HEK293 (cell line): ENCODE results near the gene RHOD.

ENCODE experiments used
- CTCF ChIA-PET: fragments of 350-600 bp; formaldehyde crosslinking; extraction: SDS; loops from one replicate; lab custom pipeline; 2021; ENCODE audit warnings: antibody characterized with exemption; lab: Yijun Ruan, JAX
- POLR2A ChIA-PET: fragments of 300-600 bp; formaldehyde crosslinking; extraction: SDS; loops from one replicate; lab custom pipeline; 2020; ENCODE audit warnings: antibody characterized with exemption, inconsistent platforms; lab: Yijun Ruan, JAX
- H3K27ac ChIP-seq: fragments of 200-500 bp; sonication (Bioruptor generic); 2 replicates; pipeline ENCODE4 v1.5.1; 2014; ENCODE audit warnings: low read depth, low read length, control low read depth, inconsistent platforms; ENCODE audit errors: extremely low read depth
- H3K36me3 ChIP-seq, 2 experiments: fragments of 200-500 bp in 1 of 2; sonication (Bioruptor generic) in 1 of 2; 1 replicate in 1 of 2; 2 replicates in 1 of 2; pipeline ENCODE4 v1.5.1; 2014 to 2017; ENCODE audit warnings: inconsistent platforms in 2 of 2, low read length in 2 of 2; ENCODE audit not compliant: control insufficient read depth in 2 of 2, insufficient read depth in 1 of 2
- H3K4me1 ChIP-seq: fragments of 200-500 bp; sonication (Bioruptor generic); 2 replicates; pipeline ENCODE4 v1.5.1; 2014; ENCODE audit warnings: mild to moderate bottlenecking, low read length, inconsistent platforms; ENCODE audit not compliant: control insufficient read depth, insufficient read depth
- H3K4me3 ChIP-seq: 2 replicates; pipeline ENCODE4 v1.5.1; 2011; ENCODE audit warnings: low read depth, mild to moderate bottlenecking, control low read depth, low read length, moderate library complexity
- H3K9me3 ChIP-seq: fragments of 200-500 bp; sonication (Bioruptor generic); 2 replicates; pipeline ENCODE4 v1.5.1; 2014; ENCODE audit warnings: low read depth, low read length, inconsistent platforms; ENCODE audit not compliant: control insufficient read depth, insufficient read depth
- BCL6B ChIP-seq: fragments of 450-650 bp; formaldehyde crosslinking; IDR thresholded peaks from 2 replicates; pipeline ENCODE4 v1.5.1; 2017; ENCODE audit warnings: missing biosample characterization, missing genetic modification characterization
- FEZF1 ChIP-seq: fragments of 450-650 bp; formaldehyde crosslinking; IDR thresholded peaks from 2 replicates; pipeline ENCODE4 v1.5.1; 2016; ENCODE audit warnings: missing biosample characterization, missing genetic modification characterization
- GFI1B ChIP-seq: fragments of 450-650 bp; formaldehyde crosslinking; IDR thresholded peaks from 2 replicates; pipeline ENCODE4 v1.5.1; 2016; ENCODE audit warnings: missing biosample characterization, missing genetic modification characterization
- GLIS1 ChIP-seq: fragments of 450-650 bp; formaldehyde crosslinking; IDR thresholded peaks from 2 replicates; pipeline ENCODE4 v1.5.1; 2016; ENCODE audit warnings: missing biosample characterization, missing genetic modification characterization
- PRDM1 ChIP-seq: fragments of 450-650 bp; formaldehyde crosslinking; IDR thresholded peaks from 2 replicates; pipeline ENCODE4; 2016; ENCODE audit warnings: missing biosample characterization, missing genetic modification characterization
- SCRT2 ChIP-seq: fragments of 450-650 bp; formaldehyde crosslinking; IDR thresholded peaks from 2 replicates; pipeline ENCODE4 v1.5.1; 2016; ENCODE audit warnings: missing biosample characterization, missing genetic modification characterization
- YY2 ChIP-seq: fragments of 450-650 bp; formaldehyde crosslinking; IDR thresholded peaks from 2 replicates; pipeline ENCODE4 v1.5.1; 2016; ENCODE audit warnings: missing biosample characterization, missing genetic modification characterization
- ZBTB48 ChIP-seq: fragments of 450-650 bp; formaldehyde crosslinking; IDR thresholded peaks from 2 replicates; pipeline ENCODE4 v1.5.1; 2016; ENCODE audit warnings: missing biosample characterization, missing genetic modification characterization
- ZFHX2 ChIP-seq: fragments of 450-650 bp; formaldehyde crosslinking; conservative IDR thresholded peaks from 2 replicates; pipeline ENCODE4 v1.5.1; 2016; ENCODE audit warnings: missing biosample characterization, missing genetic modification characterization
- ZFP69B ChIP-seq: fragments of 450-650 bp; formaldehyde crosslinking; IDR thresholded peaks from 2 replicates; pipeline ENCODE4 v1.5.1; 2016; ENCODE audit warnings: missing biosample characterization, missing genetic modification characterization
- ZNF140 ChIP-seq: fragments of 450-650 bp; formaldehyde crosslinking; IDR thresholded peaks from 2 replicates; pipeline ENCODE4 v1.5.1; 2016; ENCODE audit warnings: missing biosample characterization, missing genetic modification characterization
- ZNF335 ChIP-seq: fragments of 450-650 bp; formaldehyde crosslinking; conservative IDR thresholded peaks from 2 replicates; pipeline ENCODE4 v1.5.1; 2016; ENCODE audit warnings: missing biosample characterization, missing genetic modification characterization
- ZNF366 ChIP-seq: fragments of 450-650 bp; formaldehyde crosslinking; conservative IDR thresholded peaks from 2 replicates; pipeline ENCODE4 v1.5.1; 2016; ENCODE audit warnings: missing biosample characterization, missing genetic modification characterization
- ZNF391 ChIP-seq: fragments of 450-650 bp; formaldehyde crosslinking; IDR thresholded peaks from 2 replicates; pipeline ENCODE4 v1.5.1; 2016; ENCODE audit warnings: low read depth, missing biosample characterization, missing genetic modification characterization, borderline replicate concordance
- ZNF449 ChIP-seq: fragments of 450-650 bp; formaldehyde crosslinking; IDR thresholded peaks from 2 replicates; pipeline ENCODE4 v1.5.1; 2017; ENCODE audit warnings: missing biosample characterization, mild to moderate bottlenecking, missing genetic modification characterization, moderate library complexity
- ZNF510 ChIP-seq: fragments of 450-650 bp; formaldehyde crosslinking; IDR thresholded peaks from 2 replicates; pipeline ENCODE4 v1.5.1; 2018; ENCODE audit warnings: mild to moderate bottlenecking, missing genetic modification characterization, missing biosample characterization; ENCODE audit not compliant: insufficient replicate concordance
- ZNF555 ChIP-seq: fragments of 450-650 bp; formaldehyde crosslinking; conservative IDR thresholded peaks from 2 replicates; pipeline ENCODE4 v1.5.1; 2017; ENCODE audit warnings: missing biosample characterization, mild to moderate bottlenecking, missing genetic modification characterization, inconsistent platforms
- ZNF677 ChIP-seq: fragments of 450-650 bp; IDR thresholded peaks from 2 replicates; pipeline ENCODE4 v1.5.0; 2018; ENCODE audit warnings: missing biosample characterization, mild to moderate bottlenecking, missing genetic modification characterization, moderate library complexity
- ZSCAN18 ChIP-seq: fragments of 450-650 bp; formaldehyde crosslinking; IDR thresholded peaks from 2 replicates; pipeline ENCODE4 v1.5.1; 2016; ENCODE audit warnings: missing biosample characterization, missing genetic modification characterization
- TF ChIP-seq, protein P1 (sequence below): fragments of 450-650 bp; formaldehyde crosslinking; IDR thresholded peaks from 2 replicates; pipeline ENCODE4 v1.5.1; 2017; ENCODE audit warnings: missing biosample characterization, missing genetic modification characterization
- TF ChIP-seq, protein P2 (sequence below): fragments of 450-650 bp; formaldehyde crosslinking; IDR thresholded peaks from 2 replicates; pipeline ENCODE4 v1.5.1; 2016; ENCODE audit warnings: missing biosample characterization, missing genetic modification characterization

The RHOD gene

DNA sequence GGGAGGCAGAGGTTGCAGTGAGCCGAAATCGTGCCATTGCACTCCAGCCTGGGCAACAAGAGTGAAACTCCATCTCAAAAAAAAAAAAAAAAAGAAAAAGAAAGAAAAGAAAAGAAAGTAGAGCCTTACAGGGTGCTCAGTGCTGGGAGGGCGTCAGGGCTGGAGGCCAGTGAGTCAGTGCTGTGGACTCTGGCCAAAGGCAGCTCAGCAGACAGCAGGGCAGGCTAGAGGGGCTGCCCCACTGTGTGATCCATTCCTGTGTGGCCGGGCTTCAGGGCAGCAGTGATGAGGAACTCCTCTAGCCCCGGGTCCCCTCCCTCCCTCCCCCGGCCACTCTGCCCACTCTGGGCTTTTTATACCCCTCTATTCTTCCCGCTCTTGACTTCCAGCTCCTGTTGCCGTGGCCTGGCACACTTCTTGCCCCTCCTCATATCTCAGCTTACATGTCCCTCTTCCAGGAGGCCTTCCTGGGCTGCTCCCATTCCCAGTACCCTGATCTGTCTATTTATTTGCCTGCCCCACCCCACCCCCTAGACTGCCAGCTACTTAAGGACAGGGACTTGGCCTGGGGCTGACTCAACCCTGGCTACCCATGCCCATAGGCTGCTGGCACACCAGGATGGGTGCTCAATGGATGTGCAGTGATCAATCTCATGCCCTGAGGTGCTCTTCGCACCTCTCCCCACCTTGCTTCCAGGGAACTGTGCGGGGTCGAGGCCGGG is 23.7 kb upstream of the RHOD start:
- TF ChIP-seq GLIS1 (tag by site-specific recombination) (peak; percentile 30; the same call in 1 of the 2 replicates), ZBTB48 (tag by site-specific recombination) (no peak)
- Histone ChIP-seq H3K9me3 (no peaks in the 10 kb centered on the region), H3K36me3 (no peaks in the 10 kb centered on the region), H3K4me3 (no peak overlapping the region), H3K4me1 (peaks cover 9% of the 10 kb centered on the region), H3K27ac (no peak overlapping the region)
- CTCF ChIA-PET = interaction anchor here (0.9 to 1.0 kb wide), 2 partner anchors 21 to 284 kb away, joined by 3 to 5 read pairs; no protein-coding TSS in a partner anchor
- POLR2A ChIA-PET = interaction anchor here (0.6 kb wide), 2 partner anchors 11 to 553 kb away, joined by 3 to 4 read pairs; partner anchors contain the start of gene DPP3

DNA sequence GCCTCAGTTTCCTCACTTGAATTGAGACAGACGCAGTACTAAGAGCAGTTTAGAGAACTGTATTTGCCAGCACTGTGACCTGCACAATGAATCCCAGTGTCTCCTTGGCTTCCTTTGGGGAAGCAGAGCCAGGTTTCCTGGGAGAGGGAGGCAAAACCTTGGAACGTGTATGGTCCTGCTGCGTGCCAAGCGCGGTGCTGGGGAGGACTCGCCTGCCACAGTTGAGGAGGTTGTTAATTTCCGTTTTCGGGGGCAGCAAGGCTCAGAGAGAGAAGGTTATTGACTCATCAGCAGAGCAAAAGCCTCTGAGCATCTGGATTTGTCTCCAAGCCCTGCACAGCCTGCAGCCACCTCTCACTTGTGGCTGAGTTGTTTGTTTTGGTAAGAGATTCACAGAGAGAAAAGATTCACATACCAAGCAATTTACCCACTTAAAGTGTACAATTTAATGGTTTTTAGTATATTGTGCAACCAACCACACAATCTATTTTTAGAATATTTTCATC is 22.9 kb upstream of the RHOD start:
- Histone ChIP-seq H3K36me3 (no peaks in the 10 kb centered on the region), H3K27ac (no peak overlapping the region), H3K4me1 (peaks cover 9% of the 10 kb centered on the region), H3K4me3 (no peak overlapping the region), H3K9me3 (no peaks in the 10 kb centered on the region)
- POLR2A ChIA-PET = no interaction called here
- CTCF ChIA-PET = no interaction called here
- TF ChIP-seq, protein P1, sequence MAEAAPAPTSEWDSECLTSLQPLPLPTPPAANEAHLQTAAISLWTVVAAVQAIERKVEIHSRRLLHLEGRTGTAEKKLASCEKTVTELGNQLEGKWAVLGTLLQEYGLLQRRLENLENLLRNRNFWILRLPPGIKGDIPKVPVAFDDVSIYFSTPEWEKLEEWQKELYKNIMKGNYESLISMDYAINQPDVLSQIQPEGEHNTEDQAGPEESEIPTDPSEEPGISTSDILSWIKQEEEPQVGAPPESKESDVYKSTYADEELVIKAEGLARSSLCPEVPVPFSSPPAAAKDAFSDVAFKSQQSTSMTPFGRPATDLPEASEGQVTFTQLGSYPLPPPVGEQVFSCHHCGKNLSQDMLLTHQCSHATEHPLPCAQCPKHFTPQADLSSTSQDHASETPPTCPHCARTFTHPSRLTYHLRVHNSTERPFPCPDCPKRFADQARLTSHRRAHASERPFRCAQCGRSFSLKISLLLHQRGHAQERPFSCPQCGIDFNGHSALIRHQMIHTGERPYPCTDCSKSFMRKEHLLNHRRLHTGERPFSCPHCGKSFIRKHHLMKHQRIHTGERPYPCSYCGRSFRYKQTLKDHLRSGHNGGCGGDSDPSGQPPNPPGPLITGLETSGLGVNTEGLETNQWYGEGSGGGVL (tag by site-specific recombination) = 0 out of 2 replicates have a peak, but pooled peaks have one; percentile 20
- TF ChIP-seq SCRT2 (tag by site-specific recombination) (peak; percentile 58), GFI1B (peak; percentile 74; the same call in 1 of the 2 replicates), ZNF391 (no peak), ZFHX2 (tag by site-specific recombination) (no peak), ZNF449 (no peak), ZNF366 (tag by site-specific recombination) (peak; percentile 22; the same call in 1 of the 2 replicates), ZNF677 (no peak), ZNF140 (tag by site-specific recombination) (no peak), ZSCAN18 (tag by site-specific recombination) (no peak), YY2 (tag by site-specific recombination) (no peak), ZNF510 (tag by site-specific recombination) (no peak), ZNF555 (tag by site-specific recombination) (no peak), BCL6B (tag by site-specific recombination) (no peak), PRDM1 (tag by site-specific recombination) (peak; percentile 67), ZFP69B (tag by site-specific recombination) (no peak), FEZF1 (tag by site-specific recombination) (peak; percentile 57; the same call in 1 of the 2 replicates), ZNF335 (tag by site-specific recombination) (0 out of 2 replicates have a peak, but pooled peaks have one; percentile 23)
- TF ChIP-seq, protein P2, sequence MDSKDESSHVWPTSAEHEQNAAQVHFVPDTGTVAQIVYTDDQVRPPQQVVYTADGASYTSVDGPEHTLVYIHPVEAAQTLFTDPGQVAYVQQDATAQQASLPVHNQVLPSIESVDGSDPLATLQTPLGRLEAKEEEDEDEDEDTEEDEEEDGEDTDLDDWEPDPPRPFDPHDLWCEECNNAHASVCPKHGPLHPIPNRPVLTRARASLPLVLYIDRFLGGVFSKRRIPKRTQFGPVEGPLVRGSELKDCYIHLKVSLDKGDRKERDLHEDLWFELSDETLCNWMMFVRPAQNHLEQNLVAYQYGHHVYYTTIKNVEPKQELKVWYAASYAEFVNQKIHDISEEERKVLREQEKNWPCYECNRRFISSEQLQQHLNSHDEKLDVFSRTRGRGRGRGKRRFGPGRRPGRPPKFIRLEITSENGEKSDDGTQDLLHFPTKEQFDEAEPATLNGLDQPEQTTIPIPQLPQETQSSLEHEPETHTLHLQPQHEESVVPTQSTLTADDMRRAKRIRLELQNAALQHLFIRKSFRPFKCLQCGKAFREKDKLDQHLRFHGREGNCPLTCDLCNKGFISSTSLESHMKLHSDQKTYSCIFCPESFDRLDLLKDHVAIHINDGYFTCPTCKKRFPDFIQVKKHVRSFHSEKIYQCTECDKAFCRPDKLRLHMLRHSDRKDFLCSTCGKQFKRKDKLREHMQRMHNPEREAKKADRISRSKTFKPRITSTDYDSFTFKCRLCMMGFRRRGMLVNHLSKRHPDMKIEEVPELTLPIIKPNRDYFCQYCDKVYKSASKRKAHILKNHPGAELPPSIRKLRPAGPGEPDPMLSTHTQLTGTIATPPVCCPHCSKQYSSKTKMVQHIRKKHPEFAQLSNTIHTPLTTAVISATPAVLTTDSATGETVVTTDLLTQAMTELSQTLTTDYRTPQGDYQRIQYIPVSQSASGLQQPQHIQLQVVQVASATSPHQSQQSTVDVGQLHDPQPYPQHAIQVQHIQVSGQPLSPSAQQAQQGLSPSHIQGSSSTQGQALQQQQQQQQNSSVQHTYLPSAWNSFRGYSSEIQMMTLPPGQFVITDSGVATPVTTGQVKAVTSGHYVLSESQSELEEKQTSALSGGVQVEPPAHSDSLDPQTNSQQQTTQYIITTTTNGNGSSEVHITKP (tag by site-specific recombination) = no peak
